GM19438 (cell line): ENCODE results near the gene CDA.

ENCODE experiments used
- ATAC-seq: cut with Tn5 transposase; IDR thresholded peaks from one replicate; pipeline ENCODE4 v1.9.1; 2021; ENCODE audit warnings: low read depth; ENCODE audit not compliant: unreplicated experiment

Gene CDA

GRCh38 chr1:20588634-20589225 is at the start of gene CDA:
Gene CDA, plus strand, starts transcription at chr1:20589097. Its CDS starts 33 bp downstream, at chr1:20589130.
- ATAC-seq, result no peak

- no peak for ATAC-seq
These were observed 48.6 kb upstream of the CDA start for GRCh38 chr1:20540281-20540680.

- ATAC-seq, result no peak
These were observed 42.3 kb upstream of the CDA start for GRCh38 chr1:20546637-20547036.

DNA sequence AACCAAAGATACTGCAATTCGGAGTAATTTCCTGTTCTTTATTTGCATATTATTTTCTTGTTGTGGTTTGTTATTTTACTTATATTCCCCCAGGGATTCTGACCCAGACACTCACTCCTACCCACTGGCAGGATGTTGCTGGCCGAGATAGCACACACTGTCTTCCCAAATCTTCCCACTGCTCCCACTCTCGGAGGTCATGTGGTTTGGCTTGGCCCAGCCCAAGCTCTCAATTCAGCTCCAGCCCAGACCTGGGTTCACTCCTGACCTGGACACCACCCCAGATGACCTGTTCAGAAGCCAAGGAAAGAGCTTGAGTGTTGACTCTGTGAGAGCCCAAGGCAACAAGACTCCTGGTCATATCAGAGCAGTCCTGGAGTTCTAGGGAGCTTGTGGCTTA is 37.7 kb upstream of the CDA start:
- no peak for ATAC-seq

GRCh38 chr1:20551945-20552727 is 36.8 kb upstream of the CDA start, which contains the start of gene FAM43B:
Gene FAM43B, plus strand, starts transcription at chr1:20552573. Its CDS starts 401 bp downstream, at chr1:20552974.
- no peak for ATAC-seq

- ATAC-seq, result no peak
These were observed 36.0 kb upstream of the CDA start for GRCh38 chr1:20552728-20553445.

DNA sequence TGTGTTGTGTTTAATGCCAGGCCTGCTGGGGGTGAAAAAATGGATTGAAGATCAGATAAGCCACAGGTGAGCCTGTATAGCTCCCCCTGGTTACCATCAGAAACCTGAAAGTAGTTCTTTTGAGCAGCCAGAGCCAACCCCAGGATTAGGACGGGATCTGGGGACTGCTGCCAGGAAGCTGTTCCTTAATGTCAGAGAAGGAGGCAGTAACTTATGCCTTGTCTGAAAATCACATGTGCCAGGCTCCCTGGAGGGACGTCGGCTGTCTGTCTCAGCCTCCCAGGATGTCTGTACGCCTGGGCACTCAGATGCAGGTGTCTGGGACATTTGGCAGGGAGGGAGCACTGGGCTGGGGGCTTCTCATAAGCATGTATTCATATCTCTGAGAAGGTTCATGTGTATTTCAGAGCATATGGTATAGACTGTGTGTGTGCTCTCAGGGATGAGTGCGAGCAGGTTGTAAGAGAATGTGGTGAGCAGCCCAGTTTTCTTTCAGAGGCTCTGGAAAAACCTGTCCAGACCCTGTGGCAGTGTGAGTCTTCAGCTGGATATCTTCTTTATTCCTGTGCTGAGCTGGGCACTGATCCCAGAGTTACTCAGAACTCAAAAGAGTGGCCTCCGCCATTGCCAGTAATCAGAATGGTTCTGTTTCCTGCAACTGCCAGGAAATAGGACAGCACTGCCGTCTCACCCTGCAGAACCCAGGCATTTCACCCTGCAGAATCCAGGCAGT is 33.7 kb upstream of the CDA start:
- no peak for ATAC-seq

DNA sequence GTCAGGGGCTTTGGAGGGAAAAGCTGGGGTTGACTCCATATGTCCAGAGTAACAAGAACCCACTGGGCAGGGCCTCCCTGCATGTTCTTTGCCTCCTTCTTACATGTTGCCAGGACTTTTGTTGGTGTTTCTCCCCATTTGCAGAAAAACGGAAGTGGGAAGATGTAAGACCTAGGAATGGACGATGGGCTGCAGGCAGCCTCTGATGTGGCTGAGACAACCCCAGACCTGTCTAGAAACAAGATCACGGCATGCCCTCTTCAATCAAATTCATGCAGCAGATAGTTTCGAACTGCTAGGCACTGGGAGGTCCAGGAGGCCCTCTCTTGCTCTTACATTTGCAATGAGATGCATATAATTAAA is 33.2 kb upstream of the CDA start:
- ATAC-seq, result no peak

DNA sequence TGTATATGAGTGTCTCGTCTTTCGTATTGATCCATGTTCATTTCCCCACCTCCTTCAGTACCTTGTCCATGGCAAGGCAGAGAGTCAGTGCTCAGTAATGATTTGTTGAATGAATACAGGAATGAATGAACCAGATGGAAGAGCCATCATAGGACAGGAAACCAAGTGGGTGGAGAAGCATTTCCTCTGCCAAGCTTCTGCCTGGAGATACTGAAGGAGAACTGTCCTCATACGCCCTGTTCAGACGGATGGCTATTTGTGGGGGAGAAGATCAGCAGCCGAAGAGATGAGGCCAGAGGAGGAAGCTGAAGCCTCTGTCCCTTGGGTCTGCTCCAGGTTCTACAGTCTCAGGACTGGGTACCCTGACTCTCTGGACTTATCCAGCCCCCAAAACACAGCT is 30.7 kb upstream of the CDA start:
- ATAC-seq, result no peak

GRCh38 chr1:20560966-20561365 is 27.9 kb upstream of the CDA start:
- no peak for ATAC-seq

- ATAC-seq, result no peak
These were observed 23.7 kb upstream of the CDA start for GRCh38 chr1:20565234-20565633.

DNA sequence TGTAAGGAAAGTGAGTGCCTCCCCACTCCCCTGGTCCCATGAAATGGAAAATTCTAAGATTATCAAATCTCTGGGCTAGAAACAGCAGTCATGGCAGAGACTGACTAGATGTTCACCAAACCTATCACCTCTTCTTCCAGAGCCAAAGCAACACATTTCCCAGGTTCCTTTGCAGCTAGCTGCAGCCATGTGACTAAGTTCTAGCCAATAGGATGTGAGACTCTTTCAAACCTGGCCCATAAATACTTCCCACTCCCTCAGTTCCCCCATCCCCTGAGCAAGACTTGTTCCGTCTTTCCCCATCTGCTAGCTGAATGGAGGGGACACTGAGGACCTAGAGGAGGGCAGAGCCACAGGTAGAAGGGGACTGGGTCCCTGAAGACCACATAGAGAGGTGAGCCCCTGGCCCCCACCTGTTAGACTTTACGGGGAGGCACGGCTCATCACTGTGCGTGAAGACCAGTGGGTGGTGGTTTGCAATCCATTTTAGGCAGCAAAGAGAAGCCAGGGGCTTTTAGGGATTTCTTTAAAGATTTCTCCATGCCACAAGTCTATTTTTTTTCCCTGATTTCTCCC is 19.3 kb upstream of the CDA start:
- ATAC-seq, result no peak

- ATAC-seq, result no peak
These were observed 17.5 kb upstream of the CDA start for GRCh38 chr1:20571427-20571826.

- ATAC-seq, result no peak
These were observed 14.9 kb upstream of the CDA start for GRCh38 chr1:20573987-20574386.

DNA sequence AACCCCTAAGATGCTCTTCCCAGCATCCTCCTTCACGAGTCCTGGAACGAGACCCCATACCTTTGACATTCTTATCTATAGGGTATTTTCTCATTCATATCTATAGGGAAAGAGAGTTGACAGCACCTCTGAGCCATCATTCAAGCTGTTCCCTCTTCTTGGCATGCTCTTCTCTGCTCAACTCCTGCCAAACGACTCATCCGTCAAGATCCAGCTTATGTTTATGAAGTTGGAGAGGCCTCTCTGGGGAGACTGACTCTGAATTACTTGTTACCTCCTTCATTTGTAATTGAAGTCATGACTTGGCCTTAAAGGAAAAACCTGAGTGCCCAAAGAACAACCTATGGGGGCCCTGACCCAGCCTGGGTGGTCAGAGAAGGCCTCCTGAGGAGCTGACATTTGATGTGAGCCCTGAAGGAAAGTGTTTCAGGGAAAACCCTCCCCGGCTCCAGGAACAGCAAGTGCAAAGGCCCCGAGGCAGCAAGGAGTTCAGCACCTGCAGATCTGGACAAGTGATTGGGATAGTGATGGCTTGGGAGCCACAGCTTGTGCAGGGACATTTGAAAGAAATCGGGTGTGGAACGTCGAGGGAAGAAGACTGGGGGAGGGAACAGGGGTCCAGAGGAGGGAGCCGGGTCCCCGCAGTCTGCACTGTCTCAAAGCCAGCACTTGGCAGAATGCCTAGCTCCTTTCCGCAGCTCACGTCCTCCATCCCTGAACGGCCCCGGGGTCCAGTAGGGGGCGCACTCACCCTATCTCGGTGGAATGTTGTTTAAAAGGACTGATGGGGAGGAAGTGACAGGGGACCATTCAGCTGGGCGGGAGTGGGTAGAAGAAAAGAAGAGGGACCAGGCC is 14.0 kb upstream of the CDA start:
- no peak for ATAC-seq

- no peak for ATAC-seq
These were observed 13.2 kb upstream of the CDA start for GRCh38 chr1:20575541-20576336.

GRCh38 chr1:20578062-20578461 is 10.8 kb upstream of the CDA start:
- no peak for ATAC-seq

DNA sequence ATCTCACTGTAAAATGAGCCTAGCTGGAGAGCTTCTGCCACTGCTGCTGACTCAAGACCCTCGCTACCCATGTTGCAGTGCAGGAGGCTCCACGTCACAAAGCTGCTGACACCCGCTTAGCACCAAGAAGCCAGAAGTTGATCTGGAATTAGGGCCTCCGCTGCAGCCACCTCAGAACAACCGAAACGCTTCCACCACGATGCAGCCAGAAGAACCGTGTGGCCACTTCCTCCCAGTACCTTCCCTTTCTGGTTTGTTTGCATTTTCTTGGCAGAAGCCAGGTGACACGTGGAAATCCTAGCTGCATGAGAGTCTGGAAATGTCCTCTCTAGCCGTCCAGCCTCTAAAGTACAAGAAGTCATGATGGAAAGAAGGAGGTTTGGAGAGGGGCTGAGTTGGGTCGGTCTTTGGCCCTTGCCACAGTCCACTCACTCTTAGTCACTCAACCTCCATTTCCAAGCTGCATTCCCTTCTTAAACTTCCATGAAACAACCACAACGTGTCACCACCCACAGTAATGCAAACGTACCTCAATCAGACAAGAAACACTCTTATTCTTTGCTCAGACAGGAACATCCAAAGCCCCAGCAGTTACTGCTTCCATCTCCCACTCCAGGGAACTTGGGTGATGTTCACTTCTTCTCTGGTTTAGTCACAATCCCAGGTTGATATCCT is 10.0 kb upstream of the CDA start:
- no peak for ATAC-seq
